GM19324 (cell line): ENCODE results near the gene MAGI1.

Experiments
- ATAC-seq: cut with Tn5 transposase; IDR thresholded peaks from one replicate; pipeline ENCODE4 v1.9.1; 2021; ENCODE audit warnings: mild to moderate bottlenecking, moderate library complexity; ENCODE audit not compliant: unreplicated experiment, low FRiP score

MAGI1 gene

DNA sequence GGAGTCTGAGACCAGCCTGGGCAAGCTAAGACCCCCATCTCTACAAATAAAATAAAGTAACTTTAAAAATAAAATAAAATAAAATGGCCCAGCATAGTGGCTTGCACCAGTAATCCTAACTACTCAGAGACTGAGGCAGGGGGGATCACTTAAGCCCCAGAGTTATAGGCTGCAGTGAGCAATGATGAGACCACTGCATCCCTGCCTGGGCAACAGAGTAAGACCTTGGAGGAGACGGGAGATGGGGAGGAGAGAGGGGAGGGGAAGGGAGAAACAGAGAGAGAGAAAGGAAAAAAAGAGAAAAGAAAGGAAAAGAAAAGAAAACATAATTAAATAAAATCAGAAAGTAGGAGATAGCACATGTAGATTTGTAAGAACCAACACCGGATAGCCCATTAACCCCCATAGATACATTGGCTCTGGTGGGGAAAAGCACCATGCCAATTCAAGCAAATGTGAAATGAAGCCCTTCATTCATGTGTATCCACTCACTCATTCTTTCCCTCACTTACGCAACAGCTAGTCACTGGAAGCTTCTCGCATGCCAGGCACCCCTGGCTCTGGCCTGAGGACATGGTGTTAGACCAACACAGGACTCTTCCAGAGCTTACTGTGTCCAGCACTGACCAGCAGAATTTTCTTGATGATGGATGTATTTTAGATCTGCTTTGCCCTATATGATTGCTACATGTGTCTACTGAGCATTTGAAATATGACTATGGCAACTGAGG lies 183.2 kb downstream of the MAGI1 start:
- no peak for ATAC-seq

DNA sequence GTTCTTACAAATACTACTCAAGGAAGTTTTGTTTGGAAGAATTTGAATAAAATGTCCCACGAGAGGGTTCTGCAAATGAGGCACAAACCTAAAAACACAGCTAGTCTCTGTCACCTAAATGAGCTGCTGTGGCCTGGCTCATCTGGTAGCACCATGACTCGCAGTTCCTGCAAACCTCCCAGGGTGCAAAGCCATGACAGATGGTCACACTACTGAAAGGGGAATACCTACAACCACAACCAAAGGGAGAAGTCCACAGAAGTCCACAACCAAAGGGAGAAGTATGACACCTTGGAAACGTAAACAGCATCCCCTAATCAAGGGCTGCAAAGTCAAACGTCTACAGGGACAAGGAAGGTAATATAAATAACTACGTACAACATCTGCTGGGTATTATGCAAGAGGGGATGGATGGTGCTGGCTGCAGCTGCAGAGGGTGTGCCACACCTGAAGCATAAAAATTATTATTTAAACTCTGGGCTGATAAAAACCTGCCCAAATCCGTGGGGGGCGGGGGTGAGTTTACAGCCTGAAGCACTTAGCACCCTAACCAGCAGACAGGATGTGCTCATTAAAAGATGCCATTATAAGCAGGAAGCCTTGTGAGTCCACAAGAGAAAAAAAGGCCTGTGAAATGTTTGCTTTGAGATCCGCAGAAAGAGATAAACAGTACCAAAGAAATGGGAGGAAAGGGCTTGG lies 184.0 kb downstream of the MAGI1 start:
- ATAC-seq, result no peak

DNA sequence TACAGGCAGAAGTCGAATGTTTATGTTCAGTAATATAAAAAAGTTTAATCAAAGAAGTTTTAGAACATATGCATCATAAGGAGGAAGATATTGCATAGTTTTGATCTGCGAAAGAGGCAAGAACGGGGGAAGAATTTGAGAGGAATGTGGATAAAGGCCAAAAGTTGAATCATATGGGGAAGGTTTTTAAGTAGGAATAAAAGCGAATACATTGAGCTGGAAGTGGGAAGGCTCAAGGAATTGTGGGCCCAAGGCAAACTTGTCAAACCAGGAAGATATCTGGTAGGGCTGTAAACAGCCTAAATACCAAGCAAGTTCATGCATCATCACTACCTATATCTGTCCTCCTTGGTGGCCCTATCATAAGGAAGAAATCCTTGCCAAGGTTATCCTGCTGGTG lies 186.9 kb downstream of the MAGI1 start:
- no peak for ATAC-seq

DNA sequence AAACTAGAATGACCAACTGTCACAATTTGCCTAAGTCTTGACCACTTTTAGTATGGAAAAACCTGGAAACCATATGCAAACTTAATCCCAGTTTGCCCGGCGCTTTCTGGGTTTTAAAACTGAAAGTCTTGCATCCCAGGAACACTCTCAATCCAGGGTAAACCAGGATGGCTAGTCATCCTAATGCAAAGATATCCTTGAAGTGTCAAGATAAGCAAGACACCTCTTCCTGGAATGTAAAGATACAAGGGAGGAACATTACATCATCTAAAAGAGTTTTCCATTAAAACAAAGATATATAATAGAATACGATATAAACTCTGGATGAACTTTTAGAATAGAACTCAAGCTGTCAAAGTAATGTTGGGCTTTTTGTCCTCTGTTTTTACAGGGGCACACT lies 188.5 kb downstream of the MAGI1 start:
- no peak for ATAC-seq

DNA sequence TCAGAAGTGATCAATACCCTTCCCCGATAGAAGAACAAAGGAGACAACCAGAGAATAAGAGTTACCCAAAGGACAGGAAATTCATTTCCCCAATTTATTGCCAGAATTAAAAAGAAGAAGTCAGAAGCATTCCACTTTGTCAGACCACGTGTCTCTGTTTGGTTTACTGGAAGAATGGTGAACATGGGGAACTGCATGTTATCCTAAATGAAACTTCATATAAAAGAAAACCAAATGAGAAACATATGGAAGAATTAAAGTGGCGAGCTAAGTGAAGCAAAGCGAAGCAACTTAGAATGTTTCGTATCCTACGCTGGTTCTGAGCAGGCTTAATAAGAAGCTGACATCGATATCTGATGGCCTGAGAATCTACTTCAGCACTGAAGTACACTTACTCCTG lies 190.7 kb downstream of the MAGI1 start:
- no peak for ATAC-seq

DNA sequence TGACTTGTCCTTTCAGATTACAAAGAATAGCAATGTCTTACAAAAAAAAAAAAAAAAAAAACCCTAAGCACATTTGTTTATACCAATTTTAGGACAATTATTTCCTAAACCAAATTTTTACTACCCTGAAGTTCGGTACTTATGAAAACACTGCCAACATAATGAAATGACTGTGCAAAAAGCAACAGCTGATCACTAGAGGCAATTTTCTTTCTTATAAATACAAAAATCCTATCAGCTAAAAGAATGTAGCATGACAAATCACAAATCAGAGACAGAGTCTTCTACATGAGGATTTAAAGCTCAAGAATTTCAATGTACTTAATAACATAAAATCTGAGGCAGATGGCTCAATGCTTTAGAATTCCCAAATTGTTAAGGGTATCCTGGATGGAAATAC lies 191.8 kb downstream of the MAGI1 start:
- ATAC-seq, result no peak

DNA sequence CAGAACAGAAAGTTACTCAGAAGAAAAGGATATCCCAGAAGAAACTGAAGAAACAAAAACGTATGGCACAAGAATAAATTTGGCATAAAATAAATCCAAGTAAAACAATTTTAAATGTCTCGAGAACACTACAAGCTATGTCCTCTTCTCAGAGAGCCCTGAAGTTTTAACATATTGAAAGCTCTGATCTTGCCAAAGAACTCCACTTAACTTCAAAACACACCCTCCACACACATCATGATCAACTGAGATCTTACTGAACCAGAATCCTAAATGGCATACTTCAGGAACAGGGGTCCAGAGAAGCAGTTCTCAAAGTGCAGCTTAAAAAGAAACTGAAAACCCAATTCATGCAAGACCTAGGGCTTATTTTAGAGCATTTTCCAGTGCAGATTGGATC lies 194.3 kb downstream of the MAGI1 start:
- no peak for ATAC-seq

DNA sequence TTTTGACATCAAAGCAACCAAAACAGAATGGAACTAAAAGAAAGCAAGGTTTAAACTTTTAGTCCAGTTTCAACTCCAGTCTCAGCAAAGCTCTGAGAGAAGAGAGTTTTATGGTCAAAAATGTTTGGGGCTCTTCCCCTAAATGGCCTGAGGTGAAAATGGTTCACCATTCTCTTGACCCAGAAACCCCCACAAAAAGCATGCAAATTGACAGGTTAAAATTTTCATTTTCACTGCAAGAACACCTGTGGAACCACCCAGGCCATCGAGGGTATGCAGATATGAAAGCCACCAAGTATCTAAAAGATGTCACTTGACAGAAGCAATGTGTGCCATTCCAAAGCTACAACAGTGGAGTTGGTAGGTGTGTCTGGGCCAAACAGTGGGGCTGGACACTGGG lies 195.0 kb downstream of the MAGI1 start:
- no peak for ATAC-seq

DNA sequence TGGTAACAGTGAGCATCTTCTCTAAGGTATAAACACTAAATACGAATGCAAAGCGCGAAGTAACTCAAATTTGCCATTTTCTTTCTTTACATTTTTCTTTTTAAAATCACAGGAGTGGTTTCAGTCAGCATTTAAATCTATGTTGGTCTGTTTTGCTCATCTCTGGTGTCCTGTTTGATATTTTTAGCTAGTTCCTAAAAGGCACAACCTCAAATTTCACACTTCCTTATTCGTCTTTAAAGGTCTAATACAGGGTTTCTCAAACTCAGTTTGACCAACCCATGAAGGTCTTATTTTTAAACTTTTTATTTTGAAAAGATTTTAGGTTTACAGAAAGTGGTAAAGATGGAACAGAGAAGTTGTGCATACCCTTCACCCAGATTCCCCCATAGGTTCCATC lies 201.1 kb downstream of the MAGI1 start:
- no peak for ATAC-seq

DNA sequence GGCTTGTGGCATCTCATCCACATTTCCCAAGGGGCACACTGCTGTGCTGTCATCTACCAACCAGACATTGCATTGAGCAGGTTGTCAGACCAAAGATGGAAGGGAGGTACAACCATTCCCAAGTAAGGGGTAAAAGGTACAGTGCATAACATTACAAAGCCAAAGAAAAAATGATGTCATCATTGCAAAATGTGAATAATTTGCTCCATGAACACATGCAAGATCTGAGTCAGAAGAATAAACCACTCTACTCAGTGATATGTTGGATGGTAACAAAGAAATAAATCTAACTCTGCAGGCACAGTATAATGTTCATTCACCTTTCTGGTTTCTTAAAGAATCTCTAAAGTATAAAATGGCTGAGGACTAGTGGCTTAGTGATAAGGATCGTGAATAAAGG lies 202.7 kb downstream of the MAGI1 start:
- no peak for ATAC-seq

DNA sequence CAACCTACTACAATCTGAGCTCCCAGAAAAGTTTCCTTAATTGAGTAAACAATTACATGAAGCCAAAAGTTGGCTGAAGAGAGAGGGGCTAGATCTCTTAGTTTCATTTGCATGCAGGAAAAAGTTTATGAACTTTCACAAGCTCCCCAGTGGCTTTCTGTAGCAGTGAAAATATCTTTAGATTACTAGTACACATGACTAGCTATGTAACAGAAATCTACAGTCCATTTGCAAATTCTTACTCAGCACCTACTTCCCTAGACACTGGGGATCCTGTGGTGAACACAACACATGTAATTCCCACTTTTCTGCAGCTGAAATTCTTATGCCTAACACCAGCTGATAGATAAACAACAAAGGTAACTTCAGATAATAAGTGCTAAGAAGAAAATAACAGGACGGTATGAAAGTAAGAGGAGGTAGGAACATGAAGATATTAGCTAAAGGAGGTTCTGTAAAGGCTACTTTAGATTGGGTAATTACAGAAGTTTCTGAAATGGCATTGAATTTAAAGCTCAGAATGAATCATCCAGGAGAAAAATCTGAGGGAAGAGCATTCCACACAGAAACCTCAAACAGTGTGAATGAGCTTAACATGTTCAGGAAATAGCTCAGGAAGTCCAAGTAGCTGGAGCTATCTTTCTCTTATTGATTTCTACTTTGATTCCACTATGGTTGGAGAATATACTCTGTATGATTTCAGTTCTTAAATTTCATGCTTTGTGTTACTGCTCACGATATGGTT lies 204.8 kb downstream of the MAGI1 start:
- no peak for ATAC-seq

DNA sequence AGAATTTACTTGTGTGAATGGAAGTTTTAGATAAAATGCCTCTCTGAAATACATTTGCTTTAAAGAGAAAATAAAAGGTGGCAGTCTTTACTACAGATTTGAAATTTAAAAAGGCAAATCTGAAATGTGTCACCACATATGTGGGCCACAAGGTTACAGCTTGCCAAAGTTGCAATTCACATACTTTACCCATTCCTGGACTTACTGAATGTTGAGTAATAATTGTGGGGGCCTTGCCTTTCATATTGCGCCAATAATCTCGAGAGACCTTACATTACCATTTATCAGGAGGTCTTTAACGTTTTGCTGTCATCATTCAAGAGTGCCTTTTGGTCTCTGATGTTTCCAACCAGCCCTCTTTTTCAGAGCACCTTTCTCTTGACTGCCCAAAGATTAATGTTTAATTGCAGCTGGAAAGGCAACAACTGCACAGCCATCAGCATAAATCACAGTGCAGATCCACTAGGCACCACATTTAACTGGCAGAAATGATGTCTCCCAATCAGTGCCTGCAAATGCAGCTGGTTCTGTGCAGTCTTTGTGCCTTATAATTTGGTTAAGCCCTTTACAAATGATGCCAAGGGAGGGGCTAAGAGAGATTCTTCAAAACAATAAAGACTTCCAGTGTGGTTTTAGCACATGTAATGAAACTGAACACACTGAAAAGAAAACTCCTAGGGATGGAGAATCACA lies 206.8 kb downstream of the MAGI1 start:
- ATAC-seq, result no peak

DNA sequence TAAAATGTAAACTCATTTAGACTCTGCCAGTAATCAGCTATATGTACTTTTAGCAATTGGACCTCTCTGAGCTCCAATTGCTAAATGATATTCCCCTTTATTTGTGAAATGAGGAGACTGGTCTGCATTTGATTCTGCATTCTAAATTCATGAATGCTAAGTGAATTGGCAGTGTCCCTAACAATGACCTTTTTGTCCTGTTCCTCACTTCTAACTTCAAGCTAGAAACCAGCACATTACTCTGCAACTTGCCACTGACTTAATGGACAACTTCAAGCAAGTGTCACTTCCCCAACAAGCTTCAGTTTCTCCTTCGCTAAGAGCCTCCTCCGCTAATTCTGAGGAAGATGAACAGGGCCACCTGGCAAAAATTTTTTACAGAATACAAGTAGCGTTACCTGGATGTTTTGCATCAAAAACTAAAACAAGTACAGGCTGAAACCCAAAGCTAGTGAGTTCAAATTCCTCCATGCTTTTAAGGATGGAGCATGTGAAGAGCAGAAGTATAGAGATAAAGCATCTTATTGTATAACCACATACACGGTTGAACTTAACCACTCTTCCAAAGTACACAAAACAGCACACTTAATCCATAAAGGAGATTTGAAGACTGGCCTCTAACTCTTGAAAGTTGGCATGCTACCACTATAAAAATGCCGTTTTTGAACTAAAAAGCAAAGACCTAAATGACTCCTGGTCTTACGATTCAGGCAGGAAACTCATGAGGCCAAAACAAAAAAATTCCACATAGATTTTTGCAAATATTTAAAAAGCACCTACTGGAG lies 207.6 kb downstream of the MAGI1 start:
- ATAC-seq, result no peak

DNA sequence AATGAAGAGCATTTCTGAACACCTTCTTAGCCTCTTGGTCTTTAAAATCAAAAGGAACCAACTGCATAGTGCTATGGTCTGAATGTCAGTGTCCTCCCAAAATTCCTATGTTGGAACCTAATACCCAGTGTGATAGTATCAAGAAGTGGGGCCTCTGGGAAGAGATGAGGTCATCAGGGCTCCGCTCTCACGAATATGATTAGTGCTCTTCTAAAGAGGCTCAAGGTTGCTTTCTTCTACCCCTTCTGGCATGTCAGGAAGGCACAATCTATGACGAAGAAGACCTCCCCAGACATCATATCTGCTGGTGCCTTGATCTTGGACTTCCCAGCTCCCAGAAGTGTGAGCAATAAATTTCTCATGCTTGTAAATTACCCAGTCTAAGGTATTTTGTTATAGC lies 209.5 kb downstream of the MAGI1 start:
- no peak for ATAC-seq

DNA sequence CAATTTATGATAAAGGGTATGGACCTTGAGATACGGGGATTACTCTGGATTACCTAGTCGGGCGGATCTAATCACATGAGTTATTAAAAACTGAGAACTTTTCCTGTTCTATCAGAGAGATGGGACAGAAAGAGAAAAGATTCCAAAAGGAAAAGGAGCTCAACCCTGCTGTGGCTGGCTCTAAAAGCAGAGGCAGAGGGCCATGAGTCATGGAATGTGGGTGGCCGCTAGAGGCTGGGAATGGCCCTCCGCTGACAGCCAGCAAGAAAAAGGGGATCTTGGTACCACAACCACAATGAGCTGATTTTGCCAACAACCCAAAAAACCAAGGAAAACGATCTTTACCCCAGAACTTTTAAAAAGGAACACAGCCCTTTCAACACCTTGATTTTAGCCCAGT lies 210.0 kb downstream of the MAGI1 start:
- no peak for ATAC-seq

DNA sequence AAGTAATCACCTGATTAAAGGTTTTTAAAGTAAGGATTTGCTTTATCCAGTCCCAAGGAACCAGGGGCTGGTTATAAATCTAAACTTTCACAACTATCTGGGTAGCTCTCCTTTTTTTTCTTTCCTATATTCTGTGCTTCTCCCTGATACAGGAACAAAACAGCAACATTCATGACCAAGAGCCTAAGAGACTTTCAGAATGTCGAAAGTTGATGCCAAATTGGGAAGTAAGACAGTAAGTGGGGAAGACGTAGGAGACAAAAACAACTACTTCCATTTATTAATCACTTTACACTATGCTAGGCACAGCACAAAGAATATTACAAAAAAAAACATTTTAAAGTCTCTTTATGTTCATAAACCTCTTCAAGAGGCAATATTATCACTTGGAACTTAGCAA lies 211.6 kb downstream of the MAGI1 start:
- ATAC-seq, result no peak

DNA sequence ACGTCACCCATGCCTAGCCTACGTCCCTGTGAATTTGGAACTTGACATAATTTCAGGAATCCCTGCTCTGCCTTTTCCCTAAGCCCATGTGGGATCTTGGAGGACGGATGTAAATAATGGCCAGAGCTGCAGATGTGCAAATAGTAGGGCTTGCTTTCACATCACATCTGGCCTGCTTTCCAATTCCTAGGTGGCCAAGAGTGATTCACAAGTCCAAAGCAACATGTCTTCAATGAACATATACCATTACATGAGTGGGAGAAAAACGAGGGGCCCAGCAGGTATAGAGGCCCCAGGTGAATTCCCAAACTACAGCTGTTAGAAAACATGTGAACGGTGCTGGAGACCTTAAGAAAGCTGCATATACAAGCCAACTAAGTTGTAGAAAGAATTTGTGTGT lies 214.6 kb downstream of the MAGI1 start:
- no peak for ATAC-seq

DNA sequence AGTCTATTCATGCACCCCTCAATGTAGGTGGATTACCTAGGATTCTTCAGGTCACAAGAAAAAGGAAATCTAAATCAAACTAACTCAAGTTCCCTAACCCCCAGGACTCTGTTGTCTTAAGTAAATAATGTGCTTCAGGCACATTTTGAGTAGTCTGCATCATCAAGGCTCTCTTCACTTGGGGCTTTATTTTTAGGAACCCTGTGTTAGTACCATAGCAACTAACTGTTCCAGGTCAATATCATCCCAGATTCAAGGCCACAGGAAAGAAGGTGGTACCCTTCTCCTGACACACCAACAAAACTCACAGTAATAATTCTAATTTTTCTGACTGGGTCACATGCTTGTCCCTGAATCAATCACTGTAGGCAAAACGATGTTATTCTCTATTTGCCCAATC lies 218.1 kb downstream of the MAGI1 start:
- ATAC-seq, result no peak

DNA sequence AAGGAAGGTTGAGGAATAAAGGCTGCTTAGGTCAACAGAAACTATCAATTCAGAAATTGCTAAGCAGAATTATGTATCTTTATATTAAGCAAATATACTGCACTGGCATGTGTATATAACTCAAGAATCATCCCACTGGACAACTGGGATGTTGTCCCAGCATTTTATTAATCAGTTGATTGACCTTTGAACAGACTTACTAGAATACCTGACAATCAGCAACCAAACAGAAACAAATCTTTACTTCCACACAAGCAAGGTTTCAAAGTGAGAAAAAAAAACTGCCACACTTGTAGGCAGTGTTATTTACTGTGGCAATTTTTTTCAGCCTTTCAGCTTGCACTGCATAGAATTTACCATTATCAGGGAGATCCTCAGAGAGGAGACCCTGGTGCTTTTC lies 218.8 kb downstream of the MAGI1 start:
- no peak for ATAC-seq

DNA sequence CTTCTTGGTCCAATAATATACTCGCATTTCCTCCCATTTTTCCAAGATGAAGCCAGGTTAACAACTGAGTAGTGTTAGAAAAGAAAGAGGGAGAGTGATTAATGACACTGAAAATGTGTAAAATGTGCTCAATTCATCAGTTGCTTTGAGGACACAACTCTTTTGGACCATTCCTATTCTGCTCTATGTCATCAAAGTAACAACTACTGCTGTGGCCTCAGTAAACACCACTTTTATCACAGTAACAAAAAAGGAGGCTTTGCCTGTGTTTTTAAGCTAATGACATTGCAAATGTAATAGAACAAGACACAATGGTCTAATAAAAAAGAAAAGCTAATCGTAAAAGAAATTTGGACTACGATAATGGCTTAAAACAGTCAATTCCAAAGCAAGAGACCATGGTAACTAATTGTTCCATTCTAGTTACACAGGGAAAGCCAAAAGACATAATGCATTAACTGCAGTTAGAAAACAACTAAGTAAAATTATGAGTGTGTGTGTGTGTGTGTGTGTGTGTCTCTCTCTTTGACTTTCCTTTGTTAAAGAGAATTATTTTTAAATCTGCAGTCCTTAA lies 221.1 kb downstream of the MAGI1 start:
- no peak for ATAC-seq
